Right lung (tissue), 5 donors: ENCODE results near the gene PKP2. TPM values are rescaled to one million over a fixed set of nuclear protein-coding genes. Genes with fewer than 3 reads are reported as not detected.
A peak's percentile ranks its signal among the peaks of the same experiment; 100 is the strongest.

ENCODE experiments used
- DNase-seq, 2 donors: peaks; one replicate each; pipeline ENCODE4 v3.0.0-alpha.2; 2013
- polyA plus RNA-seq, 5 donors: library from polyadenylated mRNA; unstranded; fragments of 120-200 nt; gene quantifications; one replicate each; pipeline versions ENCODE4 v1.2.1 to v1.2.3, GENCODE V29; 2013; ENCODE audit warnings: inconsistent platforms in 1 of 5, low replicate concordance in 1 of 5; ENCODE audit not compliant: insufficient read length in 5 of 5, insufficient read depth in 1 of 5

The PKP2 gene
- polyA plus RNA-seq, 5 donors, result 3.2 to 6.6 (median 4.4) TPM

DNA sequence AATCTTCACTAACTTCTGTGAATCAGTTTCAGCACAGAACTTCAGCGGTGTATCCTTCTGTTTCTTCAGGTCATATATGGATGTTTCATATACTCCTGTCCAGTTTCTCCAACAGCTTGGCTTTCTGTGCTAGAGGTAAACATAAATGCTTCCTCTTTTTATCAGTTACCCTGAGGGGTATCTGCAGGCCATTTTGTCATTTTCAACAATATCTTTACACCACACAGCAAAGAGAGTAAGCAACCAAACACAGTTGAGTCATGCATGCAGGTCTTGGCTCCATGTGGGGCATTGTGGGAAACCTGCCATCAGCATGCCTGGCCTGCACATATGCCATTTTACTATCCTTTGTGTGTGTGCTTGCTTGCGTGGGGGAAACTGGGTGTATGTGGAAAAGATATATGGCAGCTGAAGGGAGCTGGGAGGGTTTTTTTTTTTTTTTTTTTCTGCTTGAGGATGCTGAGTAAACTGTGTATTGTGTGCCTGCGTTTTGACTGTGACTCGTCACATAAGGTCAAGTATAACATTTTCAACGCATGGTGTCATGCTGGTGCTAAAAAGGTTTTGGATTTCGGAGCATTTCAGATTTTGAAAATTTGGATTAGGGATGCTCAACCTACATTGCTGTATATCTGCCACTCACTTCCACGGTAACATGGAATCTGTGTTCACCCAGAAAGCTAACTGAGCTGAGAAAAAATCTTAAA, 84.7 kb downstream of the PKP2 start:
- no peak for DNase-seq

DNA sequence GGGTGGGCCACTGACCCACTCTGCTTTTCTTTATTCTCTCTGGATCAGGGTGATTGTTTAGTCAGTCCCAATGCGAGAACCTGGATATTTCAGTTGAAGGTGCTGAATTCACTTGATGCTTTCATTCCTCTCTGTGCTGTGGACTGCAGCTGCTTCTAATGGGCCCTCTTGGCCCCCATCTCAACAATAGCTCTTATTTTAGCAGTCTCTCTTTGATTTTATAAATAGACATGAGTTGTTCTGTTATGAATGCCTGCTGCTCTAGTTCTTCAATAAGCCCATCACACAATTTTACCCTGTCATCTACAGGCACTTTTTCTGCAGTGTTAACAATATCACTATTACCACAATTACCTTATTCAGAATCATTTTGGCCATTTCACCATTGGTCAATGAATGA, 86.7 kb downstream of the PKP2 start:
- no peak for DNase-seq

DNA sequence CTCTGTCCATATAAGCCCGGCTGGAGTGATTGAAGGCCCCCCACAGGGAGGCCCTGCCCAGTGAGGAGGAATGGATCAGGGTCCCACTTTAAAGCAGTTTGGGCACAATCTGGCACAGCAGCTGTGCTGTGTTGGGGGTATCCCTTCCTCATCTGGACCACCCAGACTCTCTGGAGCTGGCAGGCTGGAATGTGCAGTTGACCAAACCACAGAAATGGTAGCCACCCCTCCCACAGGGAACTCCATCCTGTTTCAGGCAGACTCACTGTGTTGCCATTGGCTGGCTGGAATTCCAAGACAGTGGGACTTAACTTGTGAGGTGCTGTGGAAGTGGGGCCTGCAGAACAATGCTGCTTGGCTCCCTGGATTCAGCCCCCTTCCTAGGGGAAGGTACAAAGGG, 87.4 kb downstream of the PKP2 start:
- DNase-seq, result no peak

DNA sequence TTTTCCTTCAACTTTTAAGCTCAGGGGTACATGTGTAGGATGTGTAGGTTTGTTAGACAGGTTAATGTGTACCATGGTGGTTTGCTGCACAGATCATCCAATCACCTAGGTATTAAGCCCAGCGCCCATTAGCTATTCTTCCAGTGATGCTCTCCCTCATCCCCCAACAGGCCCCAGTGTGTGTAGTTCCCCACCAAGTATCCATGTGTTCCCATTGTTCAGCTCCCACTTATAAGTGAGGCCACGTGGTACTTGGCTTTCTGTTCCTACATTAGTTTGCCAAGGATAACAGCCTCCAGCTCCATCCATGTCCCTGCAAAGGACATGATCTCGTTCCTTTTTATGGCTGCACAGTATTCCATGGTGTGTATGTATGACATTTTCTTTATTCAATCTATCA, 92.3 kb downstream of the PKP2 start:
- no peak for DNase-seq

DNA sequence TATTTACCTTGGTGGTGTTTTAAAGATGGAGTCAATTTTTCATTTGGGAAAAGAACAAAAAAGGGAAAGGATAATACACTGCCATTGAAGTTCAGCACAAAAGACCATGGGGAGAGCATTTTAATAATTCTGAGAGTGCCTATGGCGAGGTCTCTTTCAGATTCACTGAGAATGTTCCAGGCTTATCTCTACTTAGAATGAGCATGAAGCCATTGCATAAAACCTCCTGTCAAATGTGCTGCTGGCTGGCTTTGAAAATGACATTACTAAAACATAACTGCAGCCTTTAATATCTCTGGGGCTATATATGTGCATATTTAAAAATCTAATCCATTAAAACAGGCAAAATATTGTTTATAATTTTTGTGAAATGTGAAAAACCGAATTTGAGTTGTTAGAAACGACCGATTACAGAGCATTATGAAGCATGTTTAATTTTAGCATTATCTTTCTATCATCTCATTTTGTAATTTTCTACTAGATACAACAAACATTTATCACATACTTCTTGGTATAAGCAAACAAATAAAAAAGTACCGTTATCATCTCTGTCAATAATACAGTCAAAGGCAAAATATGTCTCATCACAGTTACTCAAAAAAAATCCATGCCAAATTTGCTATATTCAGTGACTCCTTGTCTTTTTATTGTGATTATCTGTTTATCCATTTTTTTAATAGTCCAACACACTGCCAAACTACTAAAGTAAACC, 95.2 kb downstream of the PKP2 start:
- peak in 1 of 2 donors; percentile 67 for DNase-seq

DNA sequence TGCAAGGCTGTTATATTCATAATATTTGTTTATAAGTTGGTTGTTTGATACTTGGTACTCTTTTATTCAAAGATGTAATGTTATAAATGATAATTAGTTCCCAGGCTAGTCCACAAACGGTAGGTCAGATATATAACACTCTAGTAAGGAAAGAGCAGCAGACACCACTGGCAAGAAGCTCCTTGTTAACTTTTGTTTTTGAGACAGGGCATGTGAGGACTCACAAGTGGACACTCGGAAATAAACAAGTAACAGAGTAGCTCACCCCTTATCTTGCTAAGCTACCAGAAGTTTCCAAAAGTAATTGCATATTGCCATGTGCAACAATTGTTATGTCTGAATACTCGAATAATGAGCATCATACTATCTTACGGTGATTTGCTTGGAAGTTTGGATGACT, 102.3 kb downstream of the PKP2 start:
- no peak for DNase-seq

DNA sequence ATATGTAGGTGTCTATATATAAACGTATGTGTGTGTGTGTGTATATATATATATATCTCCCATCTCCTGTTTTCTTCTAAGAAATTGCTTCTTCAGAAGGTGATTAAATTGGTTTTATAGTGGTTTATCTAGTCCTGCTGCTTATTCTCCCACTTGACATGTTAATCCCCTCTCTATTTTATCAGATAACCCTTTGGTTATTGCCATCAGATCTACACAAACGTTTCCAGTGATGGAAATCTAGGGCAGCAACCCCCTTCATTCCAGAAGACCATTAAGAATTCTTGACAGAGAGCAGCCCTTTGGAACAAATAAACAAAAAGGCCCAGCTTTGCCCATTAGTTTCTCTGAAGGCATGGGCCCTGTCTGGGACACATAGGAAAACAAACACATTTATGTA, 106.7 kb downstream of the PKP2 start:
- no peak for DNase-seq

- DNase-seq, result no peak
Measured at GRCh38 chr12:32789446-32789845, 107.1 kb downstream of the PKP2 start.

- no peak for DNase-seq
Measured at GRCh38 chr12:32788405-32788804, 108.2 kb downstream of the PKP2 start.

DNA sequence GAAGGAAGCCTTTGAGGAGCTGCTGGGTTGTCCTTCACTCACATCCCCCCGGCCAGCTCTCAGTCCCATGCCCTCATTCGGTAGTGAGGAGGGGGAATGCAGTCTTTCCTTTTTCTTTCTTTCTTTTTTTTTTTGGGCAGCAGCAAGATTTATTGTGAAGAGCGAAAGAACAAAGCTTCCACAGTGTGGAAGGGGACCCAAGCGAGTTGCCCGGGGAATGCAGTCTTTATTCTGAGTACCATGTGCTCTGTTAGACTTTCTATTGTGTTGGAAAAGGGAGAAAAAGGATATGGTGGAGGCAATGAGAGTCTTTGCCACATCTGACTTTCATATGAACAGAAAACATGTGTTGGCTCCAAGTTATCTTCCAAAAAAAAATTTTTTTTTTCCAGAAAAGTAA, 111.0 kb downstream of the PKP2 start:
- no peak for DNase-seq

DNA sequence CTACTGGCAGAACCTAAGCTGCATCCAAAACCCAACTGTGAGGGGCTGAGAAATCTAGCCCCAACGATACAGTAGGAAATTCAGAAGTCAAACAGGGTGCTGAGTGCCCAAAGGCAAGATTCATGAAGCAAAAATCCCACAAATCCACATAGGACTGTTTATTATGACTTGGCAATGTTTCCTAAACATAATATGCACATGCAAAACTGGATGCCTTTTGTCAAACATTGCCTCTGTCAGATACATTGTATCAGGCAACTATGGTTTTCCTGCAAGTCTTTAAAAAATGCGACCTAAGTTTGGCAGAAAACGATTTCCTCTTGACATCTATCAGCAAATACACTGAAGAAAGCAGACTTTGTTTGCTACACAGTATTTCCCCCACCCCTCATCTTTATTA, 113.5 kb downstream of the PKP2 start:
- no peak for DNase-seq

DNA sequence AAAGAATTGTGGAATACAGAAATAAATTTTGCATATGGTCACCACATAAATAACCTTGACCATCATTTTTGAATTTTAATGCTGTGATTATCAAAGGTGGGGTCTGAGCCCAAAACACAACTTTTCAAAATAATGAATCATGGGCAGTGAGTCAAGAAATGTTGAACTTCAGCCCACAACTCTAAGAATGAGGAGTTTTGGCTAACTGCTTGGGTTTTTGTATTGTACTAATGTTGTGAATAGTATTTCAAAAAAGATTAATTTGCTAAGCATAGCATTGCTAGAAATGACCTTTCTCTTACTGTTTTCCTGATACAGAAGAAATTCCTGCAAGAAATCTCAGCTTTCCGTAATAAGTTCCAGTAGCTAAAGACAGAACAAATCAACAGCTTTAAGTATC, 116.5 kb downstream of the PKP2 start:
- DNase-seq, result no peak

GRCh38 chr12:32777691-32778175, 118.8 kb downstream of the PKP2 start:
- no peak for DNase-seq

GRCh38 chr12:32777159-32777558, 119.4 kb downstream of the PKP2 start:
- DNase-seq, result no peak

GRCh38 chr12:32776258-32776657, 120.3 kb downstream of the PKP2 start:
- DNase-seq, result no peak

DNA sequence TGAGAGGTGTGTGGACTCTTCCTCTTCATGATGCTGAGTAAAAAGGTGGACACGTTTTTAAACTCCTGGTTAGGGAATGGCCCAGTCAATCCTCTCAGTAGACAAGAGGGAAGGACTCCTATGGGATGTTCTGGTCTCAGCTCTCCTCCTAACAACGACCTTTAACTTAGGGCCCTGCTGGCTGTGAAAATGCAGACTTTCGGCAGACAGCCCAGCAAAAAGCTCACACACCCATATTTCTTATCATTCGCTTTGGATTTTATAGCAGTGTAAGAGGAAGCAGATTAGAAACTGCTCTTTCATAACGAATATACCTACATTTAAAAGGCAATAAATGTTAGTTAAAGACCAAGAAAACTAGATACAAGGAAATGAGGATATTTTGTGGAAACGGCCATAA, 122.9 kb downstream of the PKP2 start:
- DNase-seq, result no peak

GRCh38 chr12:32770141-32770540, 126.4 kb downstream of the PKP2 start:
- no peak for DNase-seq

DNA sequence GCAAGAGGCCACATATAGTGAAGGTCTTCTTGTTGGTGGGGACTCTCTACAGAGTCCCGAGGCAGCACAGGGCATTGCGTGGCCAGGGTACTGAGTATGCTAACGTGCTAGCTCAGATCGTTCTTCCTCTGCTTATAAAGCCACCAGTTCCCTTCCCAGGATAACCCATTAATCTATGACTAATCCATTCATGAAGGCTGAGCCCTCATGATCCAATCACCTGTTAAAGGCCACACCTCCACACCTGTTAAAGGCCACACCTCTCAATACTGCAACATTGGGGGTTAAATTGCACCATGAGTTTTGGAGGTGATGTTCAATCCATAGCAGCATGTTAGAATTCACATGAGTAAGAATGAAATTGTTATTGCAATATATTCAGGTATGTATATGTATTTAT, 128.1 kb downstream of the PKP2 start:
- no peak for DNase-seq

DNA sequence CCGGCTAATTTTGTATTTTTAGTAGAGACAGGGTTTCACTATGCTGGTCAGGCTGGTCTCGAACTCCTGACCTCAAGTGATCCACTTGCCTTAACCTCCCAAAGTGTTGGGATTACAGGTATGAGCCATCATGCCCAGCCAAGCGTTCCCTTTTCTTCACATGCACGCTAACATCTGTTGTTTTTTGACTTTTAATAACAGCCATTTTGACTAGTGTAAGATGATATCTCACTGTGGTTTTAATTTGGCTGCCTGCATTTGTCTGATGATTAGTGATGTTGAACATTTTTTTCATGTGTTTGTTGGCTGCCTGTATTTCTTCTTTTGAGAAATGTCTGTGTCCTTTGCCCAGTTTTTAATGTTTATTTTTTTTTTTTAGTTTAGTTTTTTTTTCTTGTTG, 130.7 kb downstream of the PKP2 start:
- no peak for DNase-seq

GRCh38 chr12:32761716-32762115, 134.9 kb downstream of the PKP2 start:
- no peak for DNase-seq

DNA sequence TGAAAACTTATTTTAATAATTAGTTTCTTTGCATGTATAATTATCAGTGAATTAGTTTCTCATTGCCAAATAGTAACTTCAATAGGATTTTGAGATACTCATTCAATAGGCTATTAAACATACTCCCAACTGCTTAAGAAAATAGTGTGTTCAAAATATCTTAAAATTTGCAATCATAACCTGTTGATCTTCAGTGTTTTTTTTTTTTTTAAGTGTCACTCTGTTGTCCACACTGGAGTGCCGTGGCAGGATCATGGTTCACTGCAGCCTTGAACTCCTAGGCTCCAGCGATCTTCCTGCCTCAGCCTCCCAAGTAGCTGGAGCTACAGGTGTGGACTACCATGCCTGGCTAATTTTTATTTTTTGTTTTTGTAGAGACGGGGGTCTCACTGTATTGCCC, 139.4 kb downstream of the PKP2 start:
- DNase-seq, result no peak

DNA sequence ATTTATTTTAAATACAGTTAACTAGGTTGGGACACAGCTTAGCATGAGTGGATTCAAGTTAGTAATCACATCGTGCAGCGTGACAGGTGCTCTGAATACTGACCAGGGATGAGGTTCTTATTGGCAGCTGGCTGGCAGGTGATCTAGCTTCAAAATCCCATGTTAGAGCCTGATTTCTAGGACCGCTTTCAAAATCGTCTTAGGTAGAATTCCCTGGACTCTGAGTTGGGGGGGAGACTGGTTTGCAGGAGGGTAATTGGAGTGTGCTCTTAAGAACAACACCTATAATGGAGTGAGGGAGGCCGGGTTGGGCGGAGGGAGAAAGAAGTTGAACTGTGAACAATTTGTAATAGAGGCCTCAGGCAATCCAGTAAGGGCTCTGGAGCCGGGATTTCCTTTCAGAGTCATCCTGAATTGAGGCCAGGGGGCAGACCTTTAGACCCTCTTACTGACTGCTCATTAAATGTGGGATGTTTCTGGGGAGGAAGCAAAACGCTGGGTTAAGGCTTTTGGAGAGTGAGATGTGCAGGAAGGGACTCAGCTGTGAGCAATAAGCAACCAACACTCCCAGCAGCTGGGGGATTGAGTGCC, 140.0 kb downstream of the PKP2 start:
- peak; percentile 78 to 85 for DNase-seq
